RWPE1 (cell line): ENCODE results near the gene AKR7A3.
A peak's percentile ranks its signal among the peaks of the same experiment; 100 is the strongest.
"Not testable (repeated sequence)": the region's sequence is repeated elsewhere in the genome, so short reads cannot be mapped to it uniquely, and the experiment has no call there.

ENCODE experiments used
- CTCF ChIA-PET: fragments of 350-600 bp; sonication (Branson Sonifier 250); formaldehyde crosslinking; extraction: SDS; loops from one replicate; lab custom pipeline; 2021; lab: Yijun Ruan, JAX
- POLR2A ChIA-PET: fragments of 400-600 bp; formaldehyde crosslinking; extraction: SDS; loops from one replicate; lab custom pipeline; 2020; ENCODE audit warnings: antibody characterized with exemption; ENCODE audit not compliant: low non-redundant PET; lab: Yijun Ruan, JAX
- DNase-seq: peaks from one replicate; pipeline ENCODE4 v3.0.0; 2012; ENCODE audit warnings: low spot score
- H3K27ac ChIP-seq: fragments of 450-650 bp; 2 replicates; pipeline ENCODE4 v1.5.1; 2017
- CTCF ChIP-seq: fragments of 450-650 bp; conservative IDR thresholded peaks from 2 replicates; pipeline ENCODE4 v1.5.1; 2017; ENCODE audit warnings: low read depth, mild to moderate bottlenecking

AKR7A3 gene

GRCh38 chr1:19269427-19270342 is 18.9 kb downstream of the AKR7A3 start:
- H3K27ac ChIP-seq, POLR2A ChIA-PET, CTCF ChIA-PET: not testable (repeated sequence)
- TF ChIP-seq CTCF = peak; percentile 13; the same call in 1 of the 2 replicates
- DNase-seq = peak; percentile 19

GRCh38 chr1:19268445-19268844 is 20.1 kb downstream of the AKR7A3 start:
- no peak for TF ChIP-seq CTCF
- CTCF ChIA-PET = interaction anchor here (0.7 kb wide), 1 partner anchor 21 kb away, joined by 3 read pairs; no protein-coding TSS in a partner anchor
- POLR2A ChIA-PET = no interaction called here
- no peak overlapping the region for H3K27ac ChIP-seq
- DNase-seq = no peak

- DNase-seq = no peak
- POLR2A ChIA-PET = no interaction called here
- CTCF ChIA-PET = interaction anchor here (0.8 kb wide), 1 partner anchor 140 kb away, joined by 4 read pairs; no protein-coding TSS in a partner anchor
- no peak for TF ChIP-seq CTCF
- H3K27ac ChIP-seq = no peak overlapping the region
Measured at GRCh38 chr1:19262744-19263143, 25.8 kb downstream of the AKR7A3 start.

- H3K27ac ChIP-seq = no peak overlapping the region
- CTCF ChIA-PET = no interaction called here
- POLR2A ChIA-PET = no interaction called here
- no peak for TF ChIP-seq CTCF
- no peak for DNase-seq
Measured at GRCh38 chr1:19262047-19262446, 26.5 kb downstream of the AKR7A3 start.

- peak; percentile 70 for DNase-seq
- POLR2A ChIA-PET = no interaction called here
- CTCF ChIA-PET = interaction anchor here (1.1 kb wide), 1 partner anchor 19 kb away, joined by 3 read pairs; no protein-coding TSS in a partner anchor
- TF ChIP-seq CTCF = no peak
- H3K27ac ChIP-seq = peak overlapping the region; percentile 57
Measured at GRCh38 chr1:19260211-19261138, 28.1 kb downstream of the AKR7A3 start.

- DNase-seq = no peak
- CTCF ChIA-PET = no interaction called here
- POLR2A ChIA-PET = no interaction called here
Measured at GRCh38 chr1:19258353-19258752, 30.2 kb downstream of the AKR7A3 start.

More at GRCh38 chr1:19258353-19258752, 30.2 kb downstream of the AKR7A3 start:
- peak overlapping the region; percentile 57 for H3K27ac ChIP-seq
- no peak for TF ChIP-seq CTCF
